22Rv1 (cell line): ENCODE measurements around the gene SHC1.

ENCODE experiments used
- H3K27ac ChIP-seq: fragments of 450-650 bp; 2 replicates; pipeline ENCODE4 v1.5.1; 2017
- ZFX ChIP-seq: fragments of 450-650 bp; IDR thresholded peaks from 2 replicates; pipeline ENCODE4 v1.6.1; 2017; ENCODE audit warnings: antibody characterized with exemption, borderline replicate concordance
- TF ChIP-seq, protein P1 (sequence below): fragments of 450-650 bp; IDR thresholded peaks from 2 replicates; pipeline ENCODE4 v1.5.1; 2017; ENCODE audit warnings: mild to moderate bottlenecking

Gene SHC1

GRCh38 chr1:154923695-154924094, 46.9 kb downstream of the SHC1 start:
- H3K27ac ChIP-seq, result no peak overlapping the region
- TF ChIP-seq ZFX, result no peak
- TF ChIP-seq, protein P1, sequence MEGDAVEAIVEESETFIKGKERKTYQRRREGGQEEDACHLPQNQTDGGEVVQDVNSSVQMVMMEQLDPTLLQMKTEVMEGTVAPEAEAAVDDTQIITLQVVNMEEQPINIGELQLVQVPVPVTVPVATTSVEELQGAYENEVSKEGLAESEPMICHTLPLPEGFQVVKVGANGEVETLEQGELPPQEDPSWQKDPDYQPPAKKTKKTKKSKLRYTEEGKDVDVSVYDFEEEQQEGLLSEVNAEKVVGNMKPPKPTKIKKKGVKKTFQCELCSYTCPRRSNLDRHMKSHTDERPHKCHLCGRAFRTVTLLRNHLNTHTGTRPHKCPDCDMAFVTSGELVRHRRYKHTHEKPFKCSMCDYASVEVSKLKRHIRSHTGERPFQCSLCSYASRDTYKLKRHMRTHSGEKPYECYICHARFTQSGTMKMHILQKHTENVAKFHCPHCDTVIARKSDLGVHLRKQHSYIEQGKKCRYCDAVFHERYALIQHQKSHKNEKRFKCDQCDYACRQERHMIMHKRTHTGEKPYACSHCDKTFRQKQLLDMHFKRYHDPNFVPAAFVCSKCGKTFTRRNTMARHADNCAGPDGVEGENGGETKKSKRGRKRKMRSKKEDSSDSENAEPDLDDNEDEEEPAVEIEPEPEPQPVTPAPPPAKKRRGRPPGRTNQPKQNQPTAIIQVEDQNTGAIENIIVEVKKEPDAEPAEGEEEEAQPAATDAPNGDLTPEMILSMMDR, result no peak

- no peak overlapping the region for H3K27ac ChIP-seq
- TF ChIP-seq ZFX, result no peak
- TF ChIP-seq, protein P1, result no peak
Measured at GRCh38 chr1:154913273-154913672, 57.3 kb downstream of the SHC1 start.

GRCh38 chr1:154912755-154913154, 57.8 kb downstream of the SHC1 start:
- TF ChIP-seq ZFX, result no peak
- TF ChIP-seq, protein P1, result no peak
- H3K27ac ChIP-seq, result no peak overlapping the region
